GM12801 (cell line): ENCODE data around the gene DGKD.

Experiments
- CTCF ChIP-seq: IDR thresholded peaks from one replicate; pipeline ENCODE4 v1.5.1; 2011; ENCODE audit warnings: control low read depth; ENCODE audit not compliant: insufficient read length; ENCODE audit errors: extremely low read depth

Gene DGKD

DNA sequence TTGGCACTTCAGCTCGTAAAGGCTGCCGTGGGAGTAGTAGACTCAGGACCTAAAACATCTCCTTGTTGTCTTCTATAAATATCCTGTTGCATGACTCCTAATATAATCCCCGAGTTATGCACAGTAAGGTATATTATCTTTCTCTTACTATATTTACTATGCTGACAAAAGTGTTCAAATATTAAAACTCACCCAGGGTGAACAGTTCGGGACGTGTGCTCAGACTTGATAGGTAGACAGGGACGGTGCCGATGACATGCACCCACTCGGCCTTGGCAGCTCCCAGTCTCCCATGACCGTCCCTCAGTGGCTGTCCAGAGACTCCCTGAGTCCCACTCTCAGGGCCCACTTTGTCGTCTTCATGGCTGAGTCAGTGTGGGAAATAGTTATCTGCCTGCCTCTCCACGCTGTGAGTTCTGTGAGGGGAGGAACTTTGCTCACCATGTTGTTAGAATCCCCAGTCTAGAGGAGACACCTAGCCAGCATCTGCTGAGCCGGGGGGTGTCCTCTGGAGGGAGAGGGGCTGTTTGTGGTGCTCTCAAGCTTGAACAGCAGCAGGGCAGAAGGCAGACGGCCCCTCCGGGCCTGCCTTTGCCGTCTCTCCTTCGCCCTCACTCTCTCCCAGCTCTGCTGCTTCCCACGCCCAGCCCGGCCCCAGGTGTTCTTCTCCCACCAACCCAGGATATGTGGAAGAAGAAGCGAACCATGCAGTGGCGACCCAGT lies 75.0 kb downstream of the DGKD start:
- TF ChIP-seq CTCF: no peak

- no peak for TF ChIP-seq CTCF
These were observed 75.8 kb downstream of the DGKD start for GRCh38 chr2:233430081-233430480.

DNA sequence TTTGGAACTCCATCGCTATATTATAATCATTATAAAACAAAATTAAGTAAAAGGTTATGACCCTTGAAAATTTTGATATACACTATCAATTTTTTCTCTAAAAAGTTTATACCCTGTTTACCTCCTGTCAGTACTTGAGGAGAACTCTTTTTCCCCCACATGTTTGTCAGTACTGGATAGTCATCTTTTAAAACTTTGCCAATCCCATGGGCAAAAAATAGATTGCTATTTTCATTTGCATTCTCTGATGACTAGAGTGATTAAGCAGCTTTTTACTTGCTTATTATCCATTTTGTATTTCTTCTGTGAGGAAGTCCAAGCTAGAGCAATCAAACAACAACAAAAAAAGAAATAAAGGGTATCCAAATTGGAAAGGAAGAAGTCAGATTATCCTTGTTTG lies 76.4 kb downstream of the DGKD start:
- TF ChIP-seq CTCF: no peak

- TF ChIP-seq CTCF: no peak
These were observed 78.7 kb downstream of the DGKD start for GRCh38 chr2:233433029-233433428.

- no peak for TF ChIP-seq CTCF
These were observed 79.5 kb downstream of the DGKD start for GRCh38 chr2:233433794-233434193.

GRCh38 chr2:233434666-233435330 lies 80.5 kb downstream of the DGKD start:
- no peak for TF ChIP-seq CTCF

- TF ChIP-seq CTCF: no peak
These were observed 81.3 kb downstream of the DGKD start for GRCh38 chr2:233435436-233436190.
